ENCODE measurements around the gene RPP25L.

The RPP25L gene

DNA sequence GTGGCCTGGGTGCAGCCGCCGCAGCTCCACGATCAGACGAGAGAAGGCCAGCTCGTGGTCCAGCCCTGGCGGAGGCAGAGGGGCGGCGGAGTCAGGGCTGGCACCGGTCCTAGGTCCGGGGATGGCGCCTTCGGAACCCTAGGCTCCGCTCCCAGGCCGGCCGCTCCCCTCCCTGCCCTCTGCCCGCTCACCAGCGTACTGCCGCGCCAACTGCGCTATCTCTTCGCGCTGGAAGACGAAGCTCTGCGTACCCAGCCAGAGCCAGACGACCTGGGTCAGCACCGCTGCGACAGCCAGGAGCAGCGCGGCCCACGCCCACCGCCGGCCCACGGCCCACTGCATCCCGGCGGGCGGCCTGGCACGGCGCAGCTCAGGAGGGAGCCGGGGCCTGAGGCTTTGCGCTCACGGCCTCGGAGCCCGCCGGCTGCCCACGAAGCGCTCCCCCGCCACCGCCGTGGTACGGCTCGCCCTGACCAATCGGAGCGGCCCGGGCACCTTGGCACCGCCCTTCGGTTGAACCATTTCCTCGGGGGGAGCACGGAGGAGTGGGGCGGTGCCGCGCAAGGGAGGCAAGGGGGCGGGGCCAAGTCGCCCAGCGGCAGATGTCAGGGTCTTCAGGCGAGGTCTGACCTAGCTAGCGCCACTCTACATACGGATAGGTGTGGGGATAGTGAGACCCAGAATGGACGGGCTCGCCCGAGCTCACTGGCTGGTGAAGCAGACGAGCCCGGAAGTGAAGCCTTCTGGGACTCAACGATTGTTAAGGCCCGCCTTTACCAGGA, 25.6 kb upstream of the RPP25L start, which contains the start of gene SIGMAR1:
SIGMAR1 (minus strand) TSS at position 432 of the 782 bp plus-strand sequence; CDS start at position 342, 90 bp downstream.
- peak; percentile 96 for DNase-seq

DNA sequence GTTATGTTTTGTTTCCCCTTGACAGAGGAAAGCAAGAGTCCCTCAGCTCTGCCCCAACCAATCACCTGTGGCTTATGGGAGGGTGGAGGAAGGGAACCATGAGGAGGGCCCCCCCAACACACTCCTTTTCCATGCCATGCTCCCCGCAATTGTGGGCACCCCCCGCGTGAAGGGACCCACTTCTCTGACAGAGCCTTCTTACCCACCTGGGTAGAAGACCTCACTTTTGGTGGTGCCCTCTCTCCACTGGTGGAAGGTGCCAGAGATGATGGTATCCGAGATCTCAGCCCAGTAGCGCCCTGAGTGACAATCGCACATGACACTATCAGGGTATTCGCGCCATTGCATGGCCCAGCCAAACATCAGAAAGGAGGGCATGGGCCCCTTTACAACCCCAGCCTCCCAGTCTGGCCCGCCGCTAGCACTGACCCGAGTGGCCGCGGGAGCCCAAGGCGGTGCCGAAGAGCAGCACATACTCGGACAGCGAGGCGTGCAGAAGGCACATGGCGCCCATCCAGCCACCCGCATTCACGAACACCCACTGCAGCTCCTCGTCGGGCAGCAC, 25.0 kb upstream of the RPP25L start:
- DNase-seq = no peak

DNA sequence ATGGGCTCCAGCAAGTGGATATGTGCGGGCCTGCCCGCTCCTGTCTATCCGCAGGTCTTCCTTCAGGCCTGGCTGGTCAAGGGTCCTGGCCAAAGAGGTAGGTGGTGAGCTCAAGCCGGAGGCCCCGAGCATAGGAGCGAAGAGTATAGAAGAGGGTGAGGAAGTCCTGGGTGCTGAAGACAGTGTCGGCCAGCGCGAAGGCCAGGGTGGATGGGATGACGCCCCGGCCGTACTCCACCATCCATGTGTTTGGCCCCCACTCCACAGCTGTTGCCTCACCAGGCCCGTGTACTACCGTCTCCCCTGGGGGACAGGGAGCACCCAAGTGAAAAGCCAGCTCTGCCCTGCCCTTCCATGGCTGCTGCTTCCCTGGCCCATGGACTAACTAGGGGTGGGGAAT, 23.7 kb upstream of the RPP25L start:
- no peak for DNase-seq

DNA sequence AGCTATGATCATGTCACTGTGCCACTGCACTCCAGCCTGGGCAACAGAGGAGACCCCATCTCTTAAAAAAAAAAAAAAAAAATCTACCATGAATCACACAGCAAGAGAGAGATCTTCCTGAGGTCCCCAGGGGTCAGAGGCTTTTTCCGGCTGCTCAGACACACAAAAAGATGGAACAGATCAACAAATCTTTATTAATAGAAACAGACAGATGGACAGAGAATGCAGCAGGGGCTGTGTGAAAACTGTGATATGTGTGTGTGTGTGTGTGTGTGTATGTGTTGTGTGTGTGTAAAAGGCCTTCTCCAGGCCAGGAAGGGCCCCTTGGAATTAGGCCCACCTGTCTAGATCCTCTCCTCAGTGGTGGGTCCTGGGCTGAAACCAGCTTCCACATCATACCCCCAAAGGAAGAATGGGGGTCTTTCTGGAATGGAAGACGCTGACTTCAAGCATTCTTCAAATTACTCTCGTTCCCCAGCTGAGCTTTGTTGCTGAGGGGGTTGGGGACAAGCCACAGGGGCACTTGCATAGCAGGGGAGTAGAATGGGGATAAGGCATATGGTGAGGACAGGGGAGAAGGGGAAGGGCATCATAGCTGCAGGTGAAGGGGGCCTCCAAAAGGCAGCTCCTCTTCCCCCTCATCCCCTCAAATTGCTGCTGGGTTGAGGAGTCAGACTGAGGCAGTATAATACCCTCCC, 22.8 kb upstream of the RPP25L start:
- no peak for DNase-seq

DNA sequence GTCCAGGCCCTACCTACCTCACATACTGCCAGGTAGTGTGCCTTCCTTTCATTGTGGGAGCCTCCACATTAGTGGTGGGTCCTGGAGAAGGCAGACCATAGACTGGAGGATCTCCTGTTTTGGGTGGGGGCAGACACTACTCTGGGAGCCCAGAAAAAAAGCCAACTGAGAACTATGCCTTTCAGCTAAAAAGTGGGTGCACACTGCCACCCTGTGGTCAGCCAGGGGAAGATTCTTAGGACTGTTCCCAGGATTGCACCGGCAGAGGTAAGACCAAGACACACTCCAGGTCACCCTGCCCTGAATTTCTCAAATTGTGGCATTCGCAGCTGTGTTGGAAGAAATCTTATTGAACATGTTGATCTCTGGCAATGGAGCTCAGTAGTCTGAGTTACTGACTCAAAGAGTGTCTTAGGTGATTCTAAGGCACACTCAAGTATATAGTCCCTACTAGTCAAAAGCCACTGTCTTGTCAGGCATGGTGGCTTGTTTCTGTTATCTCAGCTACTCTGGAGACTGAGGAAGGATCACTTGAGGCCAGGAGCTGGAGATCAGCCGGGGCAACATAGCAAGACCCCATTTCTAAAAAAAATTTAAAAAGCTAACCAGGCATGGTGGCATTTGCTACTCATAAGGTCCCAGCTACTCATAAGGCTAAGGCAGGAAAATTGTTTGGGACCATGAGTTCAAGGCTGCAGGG, 22.1 kb upstream of the RPP25L start:
- peak; percentile 85 for DNase-seq

DNA sequence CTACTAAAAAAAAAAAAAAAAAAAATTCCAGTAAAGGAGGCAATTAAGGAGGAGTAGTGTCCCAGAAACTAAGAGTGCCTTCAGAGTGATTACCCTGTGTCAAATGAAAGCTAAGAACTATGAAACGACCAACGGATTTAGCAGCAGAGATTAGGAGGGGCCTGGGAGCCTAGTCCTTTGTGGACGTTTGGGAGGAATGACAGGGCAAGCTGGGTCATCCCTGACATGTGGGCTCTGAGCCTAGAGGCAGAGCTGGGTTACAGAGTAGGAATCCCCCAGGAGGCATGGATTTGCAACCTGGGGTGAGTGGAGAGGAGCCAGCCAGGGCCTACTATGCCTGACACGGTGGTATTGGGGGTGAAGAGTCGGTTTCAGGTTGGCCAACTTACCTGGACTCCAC, 21.3 kb upstream of the RPP25L start:
- no peak for DNase-seq

DNA sequence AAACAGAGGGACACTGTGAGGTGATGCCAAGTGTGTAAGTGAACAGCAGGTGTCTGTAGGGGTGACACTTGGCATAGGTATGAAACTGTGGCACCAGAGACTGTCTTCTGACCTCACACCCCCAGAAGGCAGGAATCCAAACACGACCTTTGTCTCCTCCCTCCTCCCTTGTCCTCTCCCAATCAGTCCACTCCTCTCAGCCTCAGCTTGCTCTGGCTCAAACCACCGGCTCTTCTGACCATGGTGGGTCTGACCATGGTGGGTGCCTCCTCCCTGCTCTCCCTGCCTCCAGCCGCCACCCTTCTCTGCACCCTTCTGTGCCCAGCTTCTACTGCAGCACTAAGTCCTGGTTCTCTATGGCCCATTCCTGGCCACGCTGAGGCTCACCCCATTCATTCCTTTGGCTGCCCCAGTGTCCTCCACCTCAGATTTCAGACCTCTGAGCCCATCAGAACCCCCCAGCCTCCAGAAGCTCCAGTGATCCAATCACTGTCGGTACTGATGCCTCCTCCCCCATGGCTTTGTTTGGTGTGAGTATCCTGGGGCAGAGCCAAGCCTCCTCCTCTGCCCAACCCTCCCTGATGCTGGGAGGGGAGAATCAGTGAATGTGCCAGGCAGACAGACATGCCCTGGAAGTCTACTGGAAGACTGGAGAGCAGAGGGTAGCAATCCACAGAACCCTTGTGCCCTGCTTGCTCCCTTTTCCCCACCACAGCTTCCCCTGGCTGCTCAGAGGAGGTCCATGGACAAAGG, 18.7 kb upstream of the RPP25L start:
- DNase-seq = no peak

DNA sequence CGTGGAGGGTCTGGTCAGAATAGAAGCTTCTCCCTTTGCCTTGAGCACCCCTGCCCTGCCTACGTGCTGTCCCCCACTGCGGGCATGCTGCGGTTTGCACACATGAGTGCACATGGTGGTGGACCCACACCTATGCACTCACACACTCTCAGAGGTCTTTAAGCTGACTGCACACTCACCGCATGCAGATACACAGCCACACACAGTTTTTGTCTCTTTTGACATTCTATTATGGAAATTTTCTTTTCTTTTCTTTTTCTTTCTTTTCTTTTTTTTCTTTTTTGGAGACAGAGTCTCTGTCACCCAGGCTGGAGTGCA, 17.6 kb upstream of the RPP25L start:
- no peak for DNase-seq

DNA sequence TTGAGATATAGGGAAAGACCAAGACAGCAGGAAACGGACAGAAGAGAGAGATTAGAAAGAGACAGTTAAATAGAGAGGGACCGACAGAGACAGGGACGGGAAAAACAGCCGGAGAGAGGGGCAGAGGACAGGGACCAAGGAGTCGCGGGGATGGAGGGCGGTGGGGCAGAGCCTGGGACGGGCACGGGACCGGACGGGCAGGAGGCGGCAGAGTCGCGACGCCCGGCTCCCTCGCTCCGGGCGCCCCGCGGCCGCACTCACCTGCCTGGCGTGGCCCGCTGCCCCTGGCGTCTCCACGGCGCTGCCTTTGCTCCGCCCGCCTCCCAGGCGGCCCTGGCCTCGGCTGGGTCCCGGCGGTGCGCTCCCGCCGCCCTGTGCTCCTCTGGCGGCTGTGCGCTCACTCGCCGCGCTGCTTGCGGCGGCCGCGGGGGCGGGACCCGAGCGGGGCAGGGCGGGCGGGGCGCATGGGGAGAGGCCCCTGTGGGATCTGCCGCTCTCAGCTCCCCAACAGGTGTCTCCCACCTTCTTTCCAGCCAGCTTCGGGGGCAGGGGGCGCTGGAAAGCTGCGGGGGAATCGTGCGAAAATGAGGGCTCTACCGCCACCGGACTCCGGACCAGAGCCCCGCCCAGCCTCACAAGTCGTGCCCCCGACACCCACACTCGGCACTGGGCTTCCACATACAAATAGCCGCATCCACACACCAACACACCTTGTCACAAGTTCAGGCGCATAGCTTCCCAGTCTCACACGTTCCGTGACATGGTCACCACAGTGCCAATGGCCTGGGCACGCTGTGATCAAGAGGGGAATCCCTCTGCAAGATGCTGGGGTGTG, 17.0 kb upstream of the RPP25L start, which contains the start of gene ARID3C:
ARID3C (minus strand) TSS at position 411 of the 835 bp plus-strand sequence. CDS start 1,052 bp downstream, outside the sequence.
- peak; percentile 61 for DNase-seq

DNA sequence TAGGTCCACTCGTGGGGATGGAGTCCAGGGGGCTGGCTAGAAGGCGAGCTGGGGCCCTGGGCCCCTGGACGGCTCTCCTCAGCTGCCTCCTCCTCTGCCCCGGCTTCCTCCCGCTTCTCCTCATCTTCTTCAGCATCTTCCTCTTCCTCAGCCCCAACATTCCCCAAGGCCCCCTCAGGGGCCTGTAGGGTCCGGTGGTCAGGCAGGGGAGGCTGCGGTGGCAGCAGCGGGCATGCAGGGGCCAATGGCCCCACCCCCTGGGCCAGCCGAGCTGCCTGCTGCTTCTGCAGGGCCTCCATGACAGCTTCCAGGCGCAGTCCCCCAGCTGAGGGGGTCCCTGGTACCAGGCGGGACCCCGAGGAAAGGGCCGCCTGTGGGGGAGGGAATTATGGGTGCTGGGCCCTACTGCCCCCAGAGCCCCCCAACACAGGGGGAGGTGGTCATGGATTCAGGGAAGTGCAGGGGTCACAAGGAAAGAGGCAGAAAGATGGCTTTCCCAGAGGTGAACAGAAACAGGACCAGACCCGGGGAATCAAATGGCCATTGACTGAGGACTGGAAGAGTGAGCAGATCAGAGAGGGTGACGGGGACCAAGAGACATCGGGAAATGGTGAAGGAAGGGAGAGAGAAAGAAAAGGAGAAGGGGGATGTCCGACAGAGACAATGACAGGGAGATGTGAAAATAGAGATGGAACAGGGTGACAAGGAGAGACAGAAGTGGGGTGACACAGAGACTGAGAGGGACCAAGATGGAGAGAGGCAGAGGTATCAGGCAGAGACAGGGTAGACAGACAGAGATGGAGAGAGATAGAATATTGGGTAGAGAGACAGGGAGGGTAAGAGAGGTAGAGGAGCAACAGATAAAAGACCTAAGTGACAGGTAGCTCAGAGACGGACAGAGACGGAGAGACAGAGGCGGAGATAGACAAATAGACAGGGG, 16.1 kb upstream of the RPP25L start:
- DNase-seq = no peak

DNA sequence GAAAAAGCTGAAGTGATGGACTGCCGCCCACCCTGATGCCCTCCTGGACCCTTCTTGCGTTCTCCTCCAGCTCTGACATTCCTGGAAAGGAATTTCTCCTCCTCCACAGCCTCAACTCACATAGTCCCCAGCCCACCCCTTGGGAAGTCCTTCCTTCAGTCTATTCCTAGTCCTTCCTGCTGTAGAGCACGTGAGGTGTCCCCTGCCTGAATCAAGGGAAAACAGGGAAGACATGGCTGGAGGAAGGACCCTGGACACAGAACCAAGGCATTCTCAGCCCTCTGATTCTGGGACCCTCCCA, 13.2 kb upstream of the RPP25L start:
- no peak for DNase-seq

DNA sequence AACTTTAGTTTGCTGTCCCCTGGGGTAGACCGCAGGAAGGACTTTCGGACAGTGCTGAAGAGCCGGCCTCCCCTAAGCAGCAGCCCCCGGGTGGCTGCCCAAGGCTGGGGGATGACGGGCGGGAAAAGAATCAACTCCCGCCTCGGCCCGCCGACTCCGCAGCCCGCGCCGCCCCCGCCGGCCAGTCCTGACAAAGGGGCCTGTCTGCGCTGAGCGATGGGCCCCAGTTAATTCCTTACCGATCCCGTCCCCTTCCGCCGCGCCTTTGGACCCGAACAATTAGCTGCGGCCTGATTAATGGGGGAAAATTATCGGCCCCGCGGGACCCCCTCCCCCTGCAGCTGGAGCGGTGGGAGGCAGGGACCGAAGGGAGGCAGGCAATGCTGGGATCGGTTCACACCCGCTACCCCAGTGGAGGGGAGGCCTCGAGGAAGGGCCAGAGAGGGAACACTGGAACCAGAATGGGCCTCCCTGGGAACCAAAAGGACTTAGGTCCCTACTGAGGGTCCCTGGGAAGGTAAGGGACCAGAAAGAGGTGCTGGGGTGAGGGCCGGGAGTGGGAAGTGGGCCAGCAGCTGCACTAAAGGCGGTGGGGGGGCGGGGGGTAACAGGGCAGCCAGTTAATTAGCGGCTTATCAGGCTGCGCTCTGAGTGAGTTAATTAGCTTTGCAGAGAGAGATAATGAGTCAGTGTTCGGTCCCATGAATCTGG, 12.7 kb upstream of the RPP25L start:
- DNase-seq = no peak

DNA sequence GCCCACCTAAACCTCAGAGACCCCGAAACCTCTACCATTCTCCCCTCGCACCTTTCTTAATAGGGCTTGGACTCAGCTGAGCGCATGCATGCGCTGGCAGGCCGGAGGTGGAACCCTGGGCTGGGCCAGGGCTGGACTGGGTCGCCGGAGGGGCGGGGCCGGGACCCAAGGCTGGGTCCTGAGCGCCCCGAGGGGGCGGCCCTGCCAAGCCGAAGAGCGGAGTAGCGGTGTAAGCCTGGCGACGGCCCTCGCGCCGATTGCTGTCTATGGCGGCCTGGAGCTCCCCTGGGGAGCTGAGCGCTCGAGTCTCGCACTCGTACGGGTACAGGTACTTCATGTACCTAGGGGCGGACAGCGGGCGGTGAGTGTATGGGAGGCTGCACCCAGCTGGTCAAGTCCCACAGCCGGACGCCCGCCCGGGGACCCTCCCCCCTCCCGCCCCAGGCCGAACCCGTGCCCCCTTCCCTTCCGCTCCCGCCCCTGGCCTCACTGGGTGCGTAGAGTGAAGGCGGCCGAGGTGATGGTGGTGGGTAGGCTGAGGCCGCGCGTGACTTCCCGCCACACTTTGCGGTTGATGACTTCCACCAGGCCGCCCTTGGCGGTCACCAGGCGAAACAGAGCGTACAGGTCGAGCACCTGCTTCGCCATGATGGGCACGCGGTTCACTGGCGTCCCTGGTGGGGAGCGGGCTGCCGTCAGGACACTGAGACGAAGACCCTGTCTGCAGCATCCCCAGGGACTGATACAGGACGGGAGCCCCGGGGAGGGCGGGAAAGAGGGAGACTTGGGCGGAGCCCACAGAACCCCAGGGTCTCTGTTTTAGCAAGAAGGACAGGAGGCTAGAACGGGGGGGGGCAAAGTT, 11.7 kb upstream of the RPP25L start:
- DNase-seq = no peak

DNA sequence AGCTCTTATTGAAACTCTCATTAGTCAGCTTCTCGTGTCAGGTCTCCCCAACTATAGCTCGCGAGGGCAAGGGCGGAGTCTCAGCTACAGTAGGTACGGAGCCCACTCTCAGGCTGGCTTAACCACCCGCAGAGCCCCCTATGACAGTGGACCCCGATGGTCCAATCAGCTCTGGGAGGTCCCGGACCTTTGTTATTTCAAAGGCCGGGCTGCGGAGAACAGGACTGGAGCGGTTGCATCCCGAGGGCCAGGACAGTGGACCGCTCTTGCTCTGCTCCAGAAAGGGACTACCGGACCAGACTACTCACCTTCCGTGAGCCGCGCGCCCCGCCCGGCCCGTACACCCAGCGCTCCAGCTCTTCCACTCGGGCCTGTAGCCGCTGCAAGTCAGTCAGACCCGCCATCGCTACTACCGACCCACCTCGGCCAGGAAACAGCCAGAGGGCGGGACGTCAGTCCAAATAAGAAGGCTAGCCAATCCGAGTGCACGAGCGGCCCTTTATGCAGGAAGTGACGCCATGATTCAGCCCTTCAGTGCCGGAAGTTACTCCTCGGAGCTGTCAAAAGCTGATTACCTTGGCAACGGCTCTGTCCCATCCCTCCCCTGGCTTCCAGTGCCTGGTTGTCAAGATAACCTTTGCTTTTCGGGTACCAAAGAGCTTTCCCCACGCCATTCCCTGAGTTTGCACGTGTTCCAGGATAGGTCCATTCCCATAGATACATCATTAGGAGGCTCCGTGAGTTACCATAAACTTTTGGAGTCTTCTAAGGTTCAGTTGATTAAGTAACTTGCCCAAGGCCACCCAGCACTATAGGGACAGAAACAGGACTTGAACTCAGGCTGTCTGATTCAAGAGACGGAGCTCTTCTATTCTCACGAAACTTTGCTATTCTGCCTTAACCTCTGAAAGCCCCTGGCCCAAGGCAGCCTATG, 8.4 kb upstream of the RPP25L start, which contains the start of gene DCTN3:
DCTN3 (minus strand) TSS at position 435 of the 934 bp plus-strand sequence; CDS start at position 404, 31 bp downstream.
- DNase-seq = peak; percentile 90

DNA sequence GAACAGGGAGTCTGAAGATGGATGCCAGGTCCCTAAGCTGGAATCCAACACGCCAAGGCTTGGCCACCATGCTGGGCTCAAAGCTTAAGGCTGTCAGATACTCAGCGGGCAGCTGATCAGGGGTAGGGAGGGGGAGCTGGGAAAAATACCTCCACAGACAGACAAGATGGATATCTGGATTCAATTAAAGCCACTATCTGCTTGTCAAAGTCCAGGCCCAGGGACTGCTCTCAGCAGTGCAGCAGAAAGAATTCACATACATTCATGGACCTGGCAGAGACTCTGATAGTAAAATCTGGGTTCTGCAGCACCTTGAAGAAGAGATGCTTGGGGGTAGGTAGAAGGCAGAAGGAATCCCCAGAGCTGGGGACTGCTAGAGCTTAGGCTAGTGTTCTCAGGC, 3.2 kb upstream of the RPP25L start:
- DNase-seq = no peak

DNA sequence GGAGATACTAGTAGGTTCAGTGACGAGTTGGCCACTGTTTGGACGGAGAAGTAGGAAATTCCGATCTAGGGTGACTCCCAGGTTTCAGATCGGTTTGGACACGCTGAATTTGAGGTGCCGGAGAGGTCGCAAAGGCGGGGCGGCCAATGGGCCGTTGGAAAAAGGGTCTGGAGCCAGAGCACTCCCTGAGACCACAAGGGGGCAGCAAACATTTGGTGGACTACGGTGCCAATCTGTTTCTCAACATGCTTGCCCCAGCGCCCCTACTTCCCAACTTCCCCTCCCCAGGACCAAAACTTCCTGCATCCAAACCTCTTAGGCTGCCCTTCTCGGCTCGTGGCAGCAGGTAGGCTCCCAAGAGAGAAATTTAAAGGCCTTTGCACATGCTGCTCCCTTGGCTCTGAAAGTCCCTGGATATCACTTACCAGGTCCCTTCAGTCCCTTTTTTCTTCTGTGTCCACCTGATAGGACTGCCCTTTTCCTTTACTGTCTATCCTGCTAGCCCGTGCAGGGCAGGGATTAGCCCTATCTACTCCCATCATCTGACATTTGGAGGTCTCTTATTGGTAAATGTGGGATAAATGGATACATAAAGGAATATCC, 992 bp upstream of the RPP25L start:
- peak; percentile 81 for DNase-seq

DNA sequence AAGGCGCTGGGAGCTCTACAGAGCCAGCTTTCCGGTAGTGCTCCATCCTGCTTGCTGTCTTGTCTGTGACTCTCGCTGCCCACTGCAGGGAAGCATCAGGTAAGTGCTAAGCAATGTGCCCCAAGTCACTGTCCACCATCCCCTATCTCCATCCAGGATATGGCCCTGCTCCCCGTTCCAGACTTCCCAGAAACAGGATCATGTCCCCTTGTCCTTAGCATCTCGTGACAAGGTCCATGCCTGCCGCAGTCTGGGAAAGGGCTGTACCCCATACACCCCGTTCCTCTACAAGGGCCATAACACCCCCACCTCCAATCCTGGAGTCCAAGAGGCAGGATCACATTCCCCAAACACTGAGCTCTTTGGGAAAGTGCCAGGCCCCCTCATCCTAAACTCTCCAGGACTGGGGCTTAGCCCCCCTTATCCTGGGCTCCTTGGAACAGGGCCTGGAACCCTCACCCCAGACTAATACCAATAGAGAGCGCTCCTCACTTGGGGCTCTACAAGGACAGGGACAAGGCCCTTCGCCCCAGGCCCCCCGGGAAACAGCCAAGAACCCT, 566 bp downstream of the RPP25L start:
- DNase-seq = no peak
